Heart right ventricle (tissue), 16 donors: ENCODE results near the gene PLA2G2E. TPM values are rescaled to one million over a fixed set of nuclear protein-coding genes. Genes with fewer than 3 reads are reported as not detected.
"Not testable (repeated sequence)": the region's sequence is repeated elsewhere in the genome, so short reads cannot be mapped to it uniquely, and the experiment has no call there.

ENCODE experiments used
- ATAC-seq, 8 donors: fragments of 200-7000 bp; cut with Tn5 transposase; one replicate each; pipeline ENCODE4 v1.9.1; 2020; ENCODE audit warnings: mild to moderate bottlenecking in 8 of 8, moderate library complexity in 8 of 8, moderate number of reproducible peaks in 1 of 8
- DNase-seq, 2 donors: peaks; one replicate each; pipeline ENCODE4 v3.0.0-alpha.2; 2020
- H3K27ac ChIP-seq, 10 donors: fragments of 200-600 bp; sonication (generic) in 2 of 10; one replicate each; pipeline versions ENCODE4 v1.5.0 to v1.8.0; 2020 to 2022; ENCODE audit warnings: mild to moderate bottlenecking in 3 of 10
- H3K27me3 ChIP-seq, 7 donors: fragments of 200-600 bp; one replicate each; pipeline ENCODE4 v1.8.0; 2021 to 2022; ENCODE audit warnings: mild to moderate bottlenecking in 2 of 7
- H3K36me3 ChIP-seq, 9 donors: fragments of 200-600 bp; sonication (generic) in 1 of 9; one replicate each; pipeline versions ENCODE4 v1.5.0 to v1.8.0; 2020 to 2022; ENCODE audit warnings: mild to moderate bottlenecking in 2 of 9
- H3K4me1 ChIP-seq, 9 donors: fragments of 200-600 bp; sonication (generic) in 1 of 9; one replicate each; pipeline versions ENCODE4 v1.5.0 to v1.8.0; 2020 to 2022; ENCODE audit warnings: mild to moderate bottlenecking in 4 of 9
- H3K4me3 ChIP-seq, 10 donors: fragments of 200-600 bp; sonication (generic) in 2 of 10; one replicate each; pipeline versions ENCODE4 v1.5.0 to v1.8.0; 2020 to 2022; ENCODE audit warnings: mild to moderate bottlenecking in 7 of 10, moderate library complexity in 2 of 10
- H3K9me3 ChIP-seq, 11 donors: fragments of 200-600 bp in 10 of 11; sonication (generic) in 2 of 11; one replicate each; pipeline versions ENCODE4 v1.5.0 to v1.8.0; 2013 to 2022; ENCODE audit warnings: mild to moderate bottlenecking in 2 of 11, control low read depth in 1 of 11, moderate library complexity in 1 of 11
- WGBS, 2 donors: extraction: QIAGEN DNeasy Blood & Tissue Kit; methylation state at CpG; one replicate each; pipeline ENCODE4 v1.1.7; 2013; ENCODE audit warnings: inconsistent platforms in 1 of 2; 5-methylcytosine and 5-hydroxymethylcytosine counted together
- intact Hi-C, 10 donors: fragments of 100-400 bp; cut with DNase I; formaldehyde crosslinking; loops; one replicate each; pipeline versions ENCODE4 v1.11.1 to v1.14.2; 2022
- polyA plus RNA-seq, 2 donors: library from polyadenylated mRNA; stranded (reverse); fragments of 200-250 nt; gene quantifications; one replicate each; pipeline ENCODE4 v1.2.3, GENCODE V29; 2013
- total RNA-seq, 10 donors: library from RNA; stranded (reverse); fragmentation: NEBNext Ultra II Directional in 3 of 10; extraction: Animal tissue kit (Norgen Biotek cat#: 25700) in 3 of 10; gene quantifications; one replicate each; pipeline versions ENCODE4 v1.2.1 to v1.2.4, GENCODE V29; 2021 to 2023
- TF ChIP-seq, protein P1 (sequence below), 9 donors: fragments of 200-600 bp; sonication (generic) in 2 of 9; IDR thresholded peaks; one replicate each; pipeline versions ENCODE4 v1.5.0 to v1.8.0; 2021 to 2022; ENCODE audit warnings: antibody characterized with exemption in 9 of 9, mild to moderate bottlenecking in 5 of 9, moderate library complexity in 1 of 9
- donor health status: Arrhythmogenic right ventricular cardiomyopathy.
- donor health status: ischemic (EF 13 %, LVEDD 7.1; RV severe dilation, severe dysfunction).
- donor health status: healthy with polysubstance abuse.
- donor health status: DM: no; HTN: yes; CAD: no.
- donor health status: DM: no; HTN: no; CAD: no.
- donor health status: ischemic (EF 25% LVEDD 6.9; RV normal size, moderate dysfunction).
- donor health status: ischemic (EF 25% LVEDD 5.7; RV mildly dilated, moderate dysfunction).
- donor health status: healthy.
- donor health status: DM: yes; HTN: yes; CAD: no.
- donor health status: Ischemic cardiomyopathy.
- donor health status: ischemic (EF 35%, LVEDD 5.7; RV mildly dilated, moderate dysfunction).
- donor health status: nonischemic (EF 11% LVEDD 7.7; RV severe dilation, severe dysfunction).
- donor health status: DM: yes; HTN: yes; CAD: no.
- donor health status: PGD.
- donor health status: ischemic (EF 29% LVEDD 5.4; RV normal size, mild dysfunction).
- donor health status: nonischemic (EF 23%, LVEDD 6.1; RV moderate dilation, normal function).

Gene PLA2G2E
- total and polyA plus RNA-seq, 12 donors, result not detected

DNA sequence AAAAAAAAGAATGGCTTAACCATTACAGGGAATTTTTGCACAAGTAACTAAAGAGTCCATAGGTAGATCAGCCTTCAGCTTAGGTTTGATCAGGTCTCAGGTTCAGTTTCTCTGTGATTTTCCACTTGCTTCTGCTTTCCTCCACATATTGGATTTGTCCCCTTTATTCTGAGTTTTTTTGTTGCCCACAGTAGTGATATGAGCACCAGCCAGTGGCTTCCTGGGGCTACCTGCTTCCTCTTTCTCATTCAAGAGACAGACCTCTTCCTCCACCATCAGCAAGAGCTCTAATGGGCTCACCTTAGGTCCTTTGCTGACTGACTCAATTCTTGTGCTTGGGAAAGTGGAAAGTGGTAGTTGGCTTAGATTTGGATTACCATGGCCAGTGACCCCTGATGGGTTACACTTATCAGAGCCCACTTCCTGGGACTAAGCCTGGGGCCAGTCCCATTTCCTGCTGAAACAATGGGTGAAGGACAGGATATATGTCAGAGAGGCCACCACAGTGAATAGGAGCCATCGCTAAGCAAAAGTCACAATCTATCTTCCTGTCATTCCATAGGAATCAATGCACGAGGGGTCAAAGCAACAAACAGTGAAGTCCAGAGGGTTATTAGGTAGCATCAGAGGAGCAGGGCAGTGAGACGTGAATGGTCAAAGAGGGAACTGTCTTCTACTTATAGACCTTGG is 12.8 kb upstream of the PLA2G2E start:
- intact Hi-C loops, result no loop called here

DNA sequence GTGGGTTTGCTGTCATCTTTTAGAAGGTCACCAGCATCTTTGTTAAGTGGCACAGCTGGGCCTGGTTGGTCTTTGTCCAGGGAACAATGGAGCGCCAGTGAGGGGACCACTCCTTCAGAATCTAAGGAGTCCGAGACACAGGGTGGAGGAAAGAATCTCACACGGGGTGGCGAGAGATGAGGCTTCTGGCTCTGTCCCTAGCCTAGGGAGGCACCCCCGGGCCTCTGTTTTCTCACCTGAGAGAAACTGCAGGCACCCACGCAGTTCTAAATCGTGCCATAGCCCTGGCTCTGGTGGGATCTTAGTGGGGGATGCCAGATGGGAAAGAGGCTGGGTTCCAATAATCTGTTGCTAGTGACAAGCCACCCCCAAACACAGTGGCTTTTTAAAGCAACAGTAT is 10.9 kb upstream of the PLA2G2E start:
- TF ChIP-seq, protein P1, sequence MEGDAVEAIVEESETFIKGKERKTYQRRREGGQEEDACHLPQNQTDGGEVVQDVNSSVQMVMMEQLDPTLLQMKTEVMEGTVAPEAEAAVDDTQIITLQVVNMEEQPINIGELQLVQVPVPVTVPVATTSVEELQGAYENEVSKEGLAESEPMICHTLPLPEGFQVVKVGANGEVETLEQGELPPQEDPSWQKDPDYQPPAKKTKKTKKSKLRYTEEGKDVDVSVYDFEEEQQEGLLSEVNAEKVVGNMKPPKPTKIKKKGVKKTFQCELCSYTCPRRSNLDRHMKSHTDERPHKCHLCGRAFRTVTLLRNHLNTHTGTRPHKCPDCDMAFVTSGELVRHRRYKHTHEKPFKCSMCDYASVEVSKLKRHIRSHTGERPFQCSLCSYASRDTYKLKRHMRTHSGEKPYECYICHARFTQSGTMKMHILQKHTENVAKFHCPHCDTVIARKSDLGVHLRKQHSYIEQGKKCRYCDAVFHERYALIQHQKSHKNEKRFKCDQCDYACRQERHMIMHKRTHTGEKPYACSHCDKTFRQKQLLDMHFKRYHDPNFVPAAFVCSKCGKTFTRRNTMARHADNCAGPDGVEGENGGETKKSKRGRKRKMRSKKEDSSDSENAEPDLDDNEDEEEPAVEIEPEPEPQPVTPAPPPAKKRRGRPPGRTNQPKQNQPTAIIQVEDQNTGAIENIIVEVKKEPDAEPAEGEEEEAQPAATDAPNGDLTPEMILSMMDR (IDR thresholded peaks at IDR 0.05), result no peak
- Histone ChIP-seq H3K36me3 (no peaks in the 10 kb centered on the region), H3K9me3 (peaks cover 0 to 31% (median 4%) of the 10 kb centered on the region in 11 donors), H3K4me3 (no peak overlapping the region), H3K4me1 (no peaks in the 10 kb centered on the region), H3K27ac (no peak overlapping the region), H3K27me3 (no peaks in the 10 kb centered on the region)
- ATAC-seq (no peak), DNase-seq (no peak)
- intact Hi-C loops, result no loop called here
- WGBS, 2 donors, result 81 to 86% methylated on average over 7 of the region's 7 CpGs

More for the DNA sequence above, 12.8 kb upstream of the PLA2G2E start:
- no peak overlapping the region for H3K27ac ChIP-seq
- H3K27me3 ChIP-seq, result no peaks in the 10 kb centered on the region
- ATAC-seq (no peak), DNase-seq (no peak)
- H3K4me3 ChIP-seq, result no peak overlapping the region
- no peaks in the 10 kb centered on the region for H3K4me1 ChIP-seq
- no peaks in the 10 kb centered on the region for H3K36me3 ChIP-seq
- 61 to 64% methylated on average over 3 of the region's 3 CpGs for WGBS, 2 donors
- TF ChIP-seq, protein P1 (IDR thresholded peaks at IDR 0.05), result no peak
- peaks cover 0 to 22% (median 4%) of the 10 kb centered on the region in 11 donors for H3K9me3 ChIP-seq

DNA sequence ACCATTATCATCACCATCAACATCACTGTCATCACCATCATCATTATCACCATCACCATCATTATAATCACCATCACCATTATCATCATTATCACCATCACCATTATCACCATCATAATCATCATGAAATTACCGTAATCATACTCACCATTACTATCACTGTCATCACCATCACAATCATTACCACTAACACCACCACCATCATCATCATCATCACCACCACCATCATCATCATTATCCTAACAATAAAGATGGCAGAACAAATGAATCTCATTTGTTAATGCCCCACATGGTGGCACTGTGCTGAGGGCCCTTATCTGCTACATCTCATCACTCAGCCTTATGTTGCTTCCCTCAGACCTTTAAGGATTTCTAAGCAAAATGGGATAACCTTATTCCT is 9.4 kb upstream of the PLA2G2E start:
- intact Hi-C loops, result no loop called here
- Histone ChIP-seq H3K9me3 (peaks cover 0 to 31% (median 4%) of the 10 kb centered on the region in 11 donors), H3K27me3 (no peaks in the 10 kb centered on the region), H3K4me3 (no peak overlapping the region), H3K36me3 (no peaks in the 10 kb centered on the region), H3K4me1 (no peaks in the 10 kb centered on the region), H3K27ac (no peak overlapping the region)
- ATAC-seq, result no peak
- TF ChIP-seq, protein P1 (IDR thresholded peaks at IDR 0.05), result no peak
- WGBS, 2 donors, result 0 to 100% methylated on average over 1 of the region's 1 CpG
- no peak for DNase-seq

DNA sequence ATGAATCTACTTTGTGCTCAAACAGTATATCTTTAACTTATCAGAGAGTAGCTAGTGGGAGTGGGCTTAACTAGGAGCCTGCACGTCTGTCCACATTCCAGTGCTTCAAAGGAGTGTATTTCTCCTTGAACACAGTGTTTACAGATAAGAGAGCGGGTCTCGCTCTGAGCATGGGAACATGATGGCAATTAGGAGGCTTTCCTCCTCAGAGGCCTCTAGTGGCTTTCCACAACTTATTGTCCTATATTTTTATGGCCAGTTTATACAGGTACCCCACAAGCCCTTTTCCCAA is 3.7 kb upstream of the PLA2G2E start:
- H3K4me1 ChIP-seq, H3K27ac ChIP-seq, H3K4me3 ChIP-seq, ATAC-seq, DNase-seq, H3K36me3 ChIP-seq: not testable (repeated sequence)
- Histone ChIP-seq H3K9me3 (peaks cover 0 to 18% (median 0%) of the 10 kb centered on the region in 11 donors), H3K27me3 (peaks cover 0 to 17% (median 0%) of the 10 kb centered on the region in 7 donors)
- 49 to 52% methylated on average over 3 of the region's 3 CpGs for WGBS, 2 donors
- intact Hi-C loops, result loop anchor here in 2 of 10 donors (10.0 kb wide), 1 partner anchor 568 kb away; no protein-coding TSS in a partner anchor
